Hematopoietic multipotent progenitor cell treated with erythropoietin and hydrocortisone succinate and interleukin-3 and kit ligand, for 15 days (in vitro differentiated cells): ENCODE measurements around the gene KCNS1.
"Not testable (repeated sequence)": the region's sequence is repeated elsewhere in the genome, so short reads cannot be mapped to it uniquely, and the experiment has no call there.

Experiments
- DNase-seq: peaks from one replicate; pipeline ENCODE4 v3.0.0-alpha.2; 2015; ENCODE audit warnings: low spot score

The KCNS1 gene

DNA sequence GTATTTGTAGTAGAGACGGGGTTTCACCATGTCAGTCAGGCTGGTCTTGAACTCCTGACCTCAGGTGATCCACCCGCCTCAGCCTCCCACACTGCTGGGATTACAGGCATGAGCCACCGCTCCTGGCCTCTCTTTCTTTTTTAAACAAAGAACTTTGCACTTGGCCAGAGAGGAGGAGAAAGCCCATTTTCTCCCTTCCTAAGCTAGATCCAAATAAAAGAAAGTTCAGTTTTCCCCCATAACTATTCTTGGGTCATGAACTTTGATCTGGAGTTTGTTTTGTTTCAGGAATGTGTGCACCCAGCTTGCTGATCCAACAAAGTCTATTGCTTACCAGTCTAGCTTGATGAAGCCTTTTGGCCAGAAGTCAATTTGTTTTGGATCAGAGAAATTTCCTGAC, 23.4 kb downstream of the KCNS1 start:
- no peak for DNase-seq

DNA sequence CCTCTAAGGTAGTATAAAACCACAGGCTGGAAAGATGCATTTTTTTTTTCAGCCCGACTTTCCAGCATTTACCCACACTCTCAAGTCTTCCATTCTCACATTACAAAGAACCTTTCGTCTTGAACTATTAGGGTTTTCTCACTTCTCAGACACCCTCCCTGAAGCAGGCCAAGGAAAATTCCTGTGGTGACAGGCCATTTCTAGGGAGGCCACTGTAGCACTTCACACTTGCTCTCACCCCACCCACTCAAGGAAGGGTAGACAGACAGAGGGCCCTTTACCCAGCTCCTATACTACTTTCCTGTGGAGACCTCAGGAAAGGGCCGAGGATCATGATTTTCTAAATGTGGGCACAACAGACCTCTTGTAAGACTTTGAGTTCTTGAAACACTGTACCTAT, 27.7 kb downstream of the KCNS1 start:
- no peak for DNase-seq

DNA sequence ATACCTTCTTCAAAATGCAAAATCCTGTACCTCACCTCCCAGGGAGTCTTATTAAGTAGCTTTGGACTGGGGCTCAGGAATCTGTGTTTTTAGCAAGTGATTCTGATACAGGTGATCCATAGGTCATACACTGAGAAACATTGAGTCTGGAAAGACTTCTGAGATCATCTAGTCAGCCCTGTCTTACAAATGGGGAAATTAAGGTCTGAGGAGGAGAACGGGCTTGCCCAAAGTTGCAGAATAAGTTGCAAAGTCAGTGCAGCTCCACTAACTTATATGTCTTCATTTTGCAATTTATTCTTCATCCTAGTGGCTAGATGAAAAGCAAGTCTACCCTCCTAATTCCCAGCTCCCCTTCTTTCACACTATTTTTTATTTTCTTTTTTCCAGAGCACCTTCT, 28.9 kb downstream of the KCNS1 start:
- DNase-seq: no peak

DNA sequence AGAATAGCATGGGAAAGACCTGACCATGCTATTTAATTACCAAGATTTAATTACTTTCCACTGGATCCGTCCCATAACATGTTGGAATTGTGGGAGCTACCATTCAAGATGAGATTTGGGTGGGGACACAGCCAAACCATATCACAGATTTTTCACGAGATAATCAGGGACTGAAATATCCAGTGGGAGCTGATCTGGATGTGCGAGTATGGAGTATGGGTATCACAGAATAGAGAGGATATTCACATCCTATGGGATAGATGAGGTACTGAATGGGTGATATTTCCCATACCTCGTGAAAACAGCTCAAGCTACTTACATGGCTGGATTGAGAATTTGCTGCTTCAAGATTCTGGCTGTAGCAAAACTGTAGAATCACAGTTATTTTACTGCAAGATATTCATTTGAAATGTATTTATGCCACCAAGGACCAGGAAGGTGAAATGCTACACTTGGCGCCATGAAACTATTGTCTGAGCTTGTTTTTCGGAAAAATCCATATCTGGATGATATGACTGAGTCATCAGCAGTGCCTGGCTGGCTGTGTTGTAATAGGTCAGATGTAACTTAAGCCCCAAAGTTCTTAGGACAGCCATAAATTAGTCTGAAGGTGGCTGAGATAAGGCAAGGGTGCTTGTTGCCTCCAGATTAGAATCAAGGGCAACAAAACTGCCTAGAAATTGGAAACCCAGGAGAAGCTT, 29.8 kb downstream of the KCNS1 start:
- DNase-seq: no peak

DNA sequence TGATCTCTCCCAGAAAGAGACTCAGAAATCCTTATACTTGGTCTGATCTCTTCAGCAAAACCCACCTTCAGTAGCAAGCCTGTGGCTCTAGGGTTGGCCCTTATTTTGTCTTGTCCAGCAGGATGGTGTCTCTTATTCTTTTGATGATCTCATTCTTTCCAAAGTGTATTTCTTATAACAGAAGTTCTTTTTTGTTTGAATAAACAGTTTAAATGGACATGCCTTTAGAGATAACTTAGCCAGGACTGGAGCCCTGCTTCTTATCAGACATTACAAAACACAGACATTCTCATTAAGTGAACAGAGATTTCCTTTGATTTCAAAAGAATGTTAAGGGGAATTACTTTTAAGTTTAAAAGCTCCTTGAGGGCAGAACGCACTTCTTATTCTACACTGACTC, 31.7 kb downstream of the KCNS1 start:
- no peak for DNase-seq

DNA sequence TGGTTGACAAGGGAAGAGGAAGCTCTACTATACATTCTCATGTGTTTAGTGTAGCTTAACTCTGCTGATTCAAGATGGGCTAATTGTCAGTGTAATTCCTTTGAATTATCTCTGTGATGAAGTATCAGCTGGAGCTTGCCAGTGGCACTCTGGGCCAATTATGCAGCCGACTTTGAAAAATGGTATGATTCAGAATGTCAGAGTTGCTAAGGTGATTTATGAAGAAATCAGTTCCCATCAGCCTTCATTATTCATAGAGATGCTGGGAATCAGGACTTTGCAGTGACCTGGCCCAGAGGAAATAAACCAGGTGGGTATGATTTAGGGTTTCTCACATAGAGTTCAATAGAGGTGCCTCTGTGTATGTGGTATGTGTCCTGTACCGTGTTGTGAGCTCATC, 33.4 kb downstream of the KCNS1 start:
- DNase-seq: no peak

DNA sequence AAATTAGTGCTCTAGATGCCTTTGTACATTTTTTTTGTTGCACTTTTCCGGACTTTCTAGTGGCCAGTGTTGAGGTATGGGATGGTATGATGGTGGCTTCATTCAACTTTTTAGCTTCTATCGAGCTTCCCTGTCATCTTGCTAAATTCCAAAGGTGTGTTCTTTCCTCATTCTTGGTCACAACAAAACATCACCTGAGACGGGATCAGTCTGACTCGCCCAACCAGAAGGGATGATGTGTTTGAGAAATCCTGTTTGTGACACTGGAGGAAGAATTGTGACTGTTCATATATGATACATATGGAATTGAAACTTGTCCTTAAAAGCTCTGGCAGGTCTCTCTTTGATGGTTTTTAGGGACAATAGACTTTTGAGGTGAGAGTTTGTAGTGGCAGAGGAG, 33.8 kb downstream of the KCNS1 start:
- DNase-seq: no peak

DNA sequence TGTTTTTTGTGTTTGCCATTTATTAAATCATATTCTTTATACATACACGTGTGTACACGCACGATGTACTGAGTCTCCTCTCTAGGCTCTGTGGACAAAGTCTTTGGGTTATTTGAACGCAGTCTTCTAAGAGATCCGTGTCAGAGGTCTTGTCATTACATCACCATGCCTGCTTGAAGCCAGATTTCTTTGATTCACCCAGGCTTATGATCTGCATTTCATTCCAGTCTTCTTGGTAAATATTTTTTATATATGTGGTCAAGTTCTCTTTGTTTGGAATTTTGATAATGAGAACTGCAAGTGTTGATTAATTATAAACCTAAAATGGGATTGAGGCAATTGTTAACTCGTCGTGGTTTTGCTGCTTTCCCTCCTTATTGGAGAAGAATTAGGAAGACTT, 34.6 kb downstream of the KCNS1 start:
- DNase-seq: no peak

DNA sequence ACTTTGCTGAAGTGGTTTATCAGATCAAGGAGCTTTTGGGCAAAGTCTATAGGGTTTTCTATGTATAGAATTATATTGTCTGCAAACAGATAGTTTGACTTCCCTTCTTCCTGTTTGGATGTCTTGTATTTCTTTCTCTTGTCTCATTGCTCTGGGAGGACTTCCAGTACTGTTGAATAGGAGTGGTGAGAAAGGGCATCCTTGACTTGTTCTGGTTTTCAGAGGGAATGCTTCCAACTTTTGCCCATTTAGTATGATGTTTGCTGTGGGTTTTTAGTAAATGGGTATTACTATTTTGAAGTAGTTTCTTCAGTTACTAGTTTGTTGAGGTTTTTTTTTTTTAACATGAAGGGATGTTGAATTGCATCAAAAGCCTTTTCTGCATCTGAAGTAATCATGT, 36.1 kb downstream of the KCNS1 start:
- DNase-seq: no peak

DNA sequence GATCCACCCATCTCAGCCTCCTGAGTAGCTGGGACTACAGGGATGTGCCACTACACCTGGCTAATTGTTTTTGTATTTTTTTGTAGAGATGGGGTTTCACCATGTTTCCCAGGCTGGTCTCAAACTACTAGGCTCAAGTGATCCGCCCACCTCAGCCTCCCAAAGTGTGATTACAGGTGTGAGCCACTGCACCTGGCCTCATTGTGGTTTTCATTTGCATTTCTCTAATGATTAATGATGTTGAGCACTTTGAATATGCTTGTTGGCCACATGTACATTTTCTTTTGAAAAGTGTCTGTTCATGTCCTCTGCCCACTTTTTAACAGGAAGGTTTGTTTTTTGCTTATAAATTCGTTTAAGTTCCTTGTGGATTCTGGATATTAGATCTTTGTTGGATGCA, 37.8 kb downstream of the KCNS1 start:
- DNase-seq: not testable (repeated sequence)

DNA sequence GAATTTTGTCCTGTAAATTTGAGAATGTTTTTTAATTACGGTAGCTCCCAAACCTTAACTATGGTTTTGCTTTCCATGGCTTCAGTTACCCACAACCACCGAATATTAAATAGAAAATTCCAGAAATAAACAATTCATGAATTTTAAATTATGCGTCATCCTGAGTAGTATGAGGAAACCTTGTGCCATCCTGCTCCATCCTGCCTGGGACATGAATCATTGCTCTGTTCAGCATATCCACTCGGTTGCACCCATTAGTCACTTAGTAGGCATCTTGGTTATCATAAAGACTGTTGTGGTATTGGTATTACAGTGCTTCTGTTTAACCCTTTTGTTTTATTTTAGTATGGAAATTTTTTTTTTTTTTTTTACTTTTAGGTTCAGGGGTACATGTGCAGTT, 39.7 kb downstream of the KCNS1 start:
- DNase-seq: no peak

DNA sequence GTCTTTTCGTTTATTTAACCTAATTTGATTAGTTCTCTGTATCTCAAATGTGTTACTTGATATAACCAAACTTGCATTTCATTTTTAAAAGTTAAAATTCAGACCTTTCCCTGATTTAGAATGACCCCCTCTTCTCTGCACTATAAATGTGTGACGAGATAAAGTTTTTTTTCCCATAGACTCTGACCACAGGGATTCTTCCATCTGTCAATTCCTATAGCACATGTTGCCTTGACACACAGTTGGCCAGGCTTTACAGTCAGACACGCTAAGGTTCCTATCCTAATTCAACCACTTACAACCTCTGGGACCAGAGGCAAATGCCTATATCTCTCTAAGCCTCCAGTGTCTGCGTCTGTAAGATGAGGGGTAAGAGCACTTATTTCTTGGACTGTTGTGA, 40.6 kb downstream of the KCNS1 start:
- DNase-seq: no peak

DNA sequence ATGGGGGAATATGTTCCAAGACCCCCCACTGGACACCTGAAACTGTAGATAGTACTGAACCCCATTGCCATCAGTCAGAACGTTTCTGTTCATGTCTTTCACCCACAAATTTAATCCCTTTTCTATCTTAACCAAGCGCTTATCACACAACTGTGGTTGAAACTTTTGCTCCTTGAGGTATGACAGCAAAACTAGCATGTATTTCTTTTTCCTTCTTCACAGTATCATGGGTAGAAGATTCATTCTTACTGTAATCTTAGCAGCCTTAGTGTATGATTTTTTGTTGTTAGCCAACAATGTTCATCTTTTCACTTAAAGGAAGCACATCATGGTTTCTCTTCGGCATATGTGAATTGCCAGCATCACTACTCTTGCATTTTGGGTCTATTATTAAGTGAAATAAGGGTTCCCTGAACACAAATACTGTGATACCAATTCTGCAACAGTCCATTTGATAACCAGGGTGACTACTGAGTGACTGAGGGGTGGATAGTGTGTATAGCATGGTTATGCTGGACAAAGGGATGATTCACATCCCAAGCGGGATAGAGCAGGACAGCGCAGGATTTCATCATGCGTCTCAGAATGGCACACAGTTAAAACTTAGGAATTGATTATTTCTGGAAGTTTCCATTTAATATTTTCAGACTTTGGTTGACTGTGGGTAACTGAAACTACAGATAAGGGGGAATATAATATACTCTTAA, 41.8 kb downstream of the KCNS1 start:
- DNase-seq: no peak

DNA sequence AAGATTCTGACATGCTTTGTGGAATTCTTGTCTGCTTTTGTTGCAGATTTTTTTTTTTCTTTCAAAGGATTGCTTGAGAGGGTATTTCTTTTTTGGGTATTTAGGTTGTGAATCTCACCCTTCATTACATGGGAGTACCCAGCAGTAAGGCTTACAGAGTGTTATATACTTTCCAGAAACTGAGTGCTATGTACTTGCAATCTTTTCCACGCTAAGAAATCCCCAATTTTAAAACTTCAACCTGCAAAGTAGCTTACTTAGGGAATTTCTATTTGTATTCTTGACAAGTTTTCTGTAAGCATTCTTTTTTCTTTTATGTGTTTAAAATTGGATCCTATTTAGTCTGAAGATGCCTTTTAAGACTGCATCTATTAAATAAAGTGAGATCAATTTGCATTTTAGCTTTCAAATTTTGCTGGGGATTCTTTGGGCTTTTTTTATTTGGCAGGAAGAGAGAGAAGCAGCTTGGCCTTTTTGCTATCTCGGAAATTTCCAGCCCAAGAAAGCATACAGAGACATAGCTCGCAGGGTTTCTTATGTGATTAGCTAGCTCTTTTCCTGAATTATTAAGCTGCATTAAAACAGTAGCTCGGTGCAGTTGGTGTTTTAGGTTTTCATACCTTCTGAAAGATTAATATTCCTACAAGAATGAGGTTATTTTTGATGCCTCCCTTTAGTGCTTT, 42.6 kb downstream of the KCNS1 start:
- no peak for DNase-seq

DNA sequence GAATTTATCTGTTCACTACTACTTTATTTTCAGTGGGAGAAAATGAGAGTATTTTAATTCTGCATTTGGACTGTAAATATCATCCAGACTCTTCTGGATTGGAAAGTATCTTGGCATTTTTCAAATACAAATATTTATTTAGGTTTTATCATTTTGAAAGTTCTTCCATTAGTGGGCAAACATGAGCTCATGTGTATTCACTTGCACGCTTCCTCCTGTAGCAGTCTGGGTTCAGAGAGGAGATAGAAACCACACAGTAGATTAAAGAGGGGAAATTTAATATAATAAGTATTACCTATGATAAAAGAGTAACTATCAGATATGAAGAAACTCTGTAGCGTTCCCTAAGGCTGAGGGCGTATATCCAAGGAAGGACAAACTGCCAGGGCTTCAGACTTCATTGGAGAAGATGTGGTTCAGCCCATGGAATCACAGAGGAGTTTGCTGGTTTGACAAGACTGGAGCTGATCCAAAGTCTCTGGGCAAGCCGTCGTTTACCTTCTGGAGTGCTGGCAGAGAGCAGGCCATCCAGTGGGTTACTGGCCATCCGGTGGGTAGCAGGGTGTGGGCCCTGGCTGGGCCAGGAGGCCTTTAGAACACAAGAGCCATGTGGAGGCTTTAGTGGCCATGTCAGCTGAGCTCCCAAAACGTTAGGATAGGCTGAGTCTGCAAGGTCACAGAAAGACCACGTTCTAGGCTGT, 44.3 kb downstream of the KCNS1 start:
- no peak for DNase-seq

DNA sequence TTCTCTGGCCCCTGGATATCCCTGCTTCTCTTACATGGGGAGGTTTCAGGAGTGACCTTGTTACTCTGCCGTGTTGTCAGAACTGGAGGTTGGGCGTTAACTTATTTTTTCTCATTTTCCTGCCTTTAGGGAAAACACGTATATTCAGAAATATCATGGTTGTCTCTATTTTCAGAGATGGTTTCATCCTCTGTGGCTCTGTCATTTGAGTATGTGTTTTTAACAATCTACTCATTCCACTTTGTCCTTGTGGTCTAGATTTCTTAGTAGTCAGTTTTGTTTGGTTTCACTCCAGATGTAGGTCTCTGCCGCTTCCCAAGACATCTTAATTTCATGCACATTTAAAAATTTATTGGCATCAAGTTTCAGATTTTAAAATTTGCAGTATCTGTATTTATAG, 45.9 kb downstream of the KCNS1 start:
- DNase-seq: no peak

DNA sequence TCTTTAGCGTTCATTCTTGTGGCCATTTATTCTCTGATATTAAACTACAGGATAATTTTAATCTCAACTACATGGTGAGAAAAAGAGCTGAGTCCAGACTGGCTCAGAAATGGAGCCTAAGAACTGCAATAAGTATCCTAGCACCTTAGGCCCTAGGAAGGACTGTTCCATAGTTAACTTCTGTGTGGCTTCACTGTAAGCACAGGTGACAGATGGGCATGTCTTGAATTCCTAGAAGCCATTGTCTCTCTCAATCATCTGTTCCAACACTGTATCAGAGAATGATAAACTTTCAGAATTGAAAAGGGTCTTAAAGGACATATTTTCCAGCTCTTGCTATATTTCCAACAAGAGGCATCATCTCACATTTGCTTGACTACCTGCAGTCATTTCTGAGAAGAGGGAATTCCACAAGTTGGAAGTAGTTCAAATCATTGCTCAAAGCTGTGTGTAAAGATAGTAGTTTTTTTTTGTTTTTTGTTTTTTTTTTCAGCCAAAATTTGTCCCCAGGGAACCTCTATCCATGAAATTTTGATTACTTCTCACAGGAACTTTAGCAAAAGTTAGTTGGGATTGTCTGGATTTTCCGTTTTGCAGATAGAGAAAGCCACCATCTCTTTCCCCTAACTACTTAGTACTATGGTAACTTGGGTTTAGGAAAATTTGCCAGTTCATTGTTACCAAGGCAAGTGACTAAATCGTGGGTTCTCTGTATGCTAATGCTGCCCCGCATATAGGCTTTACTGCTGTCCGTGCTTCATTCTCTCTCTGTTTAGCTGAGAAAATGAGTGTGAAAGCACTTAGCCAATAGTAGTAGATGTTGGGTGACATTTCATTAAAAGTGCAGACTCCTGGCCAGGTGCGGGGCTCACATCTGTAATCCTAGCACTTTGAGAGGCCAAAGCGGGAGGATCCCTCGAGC, 47.2 kb downstream of the KCNS1 start:
- DNase-seq: no peak

DNA sequence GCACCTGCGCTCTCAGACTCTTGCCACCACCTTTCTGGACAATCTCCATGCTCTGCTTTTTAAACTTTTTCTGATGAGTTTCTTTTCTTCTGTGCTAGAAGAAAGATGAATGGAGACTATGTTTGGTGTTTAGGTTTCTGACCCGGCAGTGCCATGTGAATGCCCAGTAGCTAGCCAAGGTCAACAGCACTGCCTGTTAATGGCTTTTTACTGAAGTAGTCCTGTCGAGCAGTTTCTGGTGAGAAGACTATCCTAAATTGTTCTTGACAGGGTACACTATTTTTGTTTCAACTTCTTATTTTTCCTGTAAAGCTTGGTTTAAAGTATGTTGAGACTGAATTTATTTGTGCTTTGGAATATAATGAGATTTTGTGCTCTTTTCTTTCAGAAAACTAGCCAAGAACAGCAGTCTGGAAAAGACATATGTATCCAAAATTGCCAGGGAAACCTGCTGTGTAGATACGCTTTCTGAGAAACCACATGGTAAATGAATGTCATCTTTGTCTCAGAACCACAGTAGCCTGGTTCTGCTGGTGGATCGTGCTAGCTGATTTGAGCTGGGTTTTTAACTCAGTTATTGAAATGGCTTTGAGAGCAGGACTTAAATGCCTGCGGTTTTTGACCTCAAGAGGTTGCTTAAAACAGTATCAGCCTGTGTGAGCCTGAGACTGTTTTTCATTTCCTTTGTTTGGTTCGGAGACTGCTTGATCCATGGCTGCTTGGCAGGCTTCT, 48.1 kb downstream of the KCNS1 start:
- DNase-seq: no peak

DNA sequence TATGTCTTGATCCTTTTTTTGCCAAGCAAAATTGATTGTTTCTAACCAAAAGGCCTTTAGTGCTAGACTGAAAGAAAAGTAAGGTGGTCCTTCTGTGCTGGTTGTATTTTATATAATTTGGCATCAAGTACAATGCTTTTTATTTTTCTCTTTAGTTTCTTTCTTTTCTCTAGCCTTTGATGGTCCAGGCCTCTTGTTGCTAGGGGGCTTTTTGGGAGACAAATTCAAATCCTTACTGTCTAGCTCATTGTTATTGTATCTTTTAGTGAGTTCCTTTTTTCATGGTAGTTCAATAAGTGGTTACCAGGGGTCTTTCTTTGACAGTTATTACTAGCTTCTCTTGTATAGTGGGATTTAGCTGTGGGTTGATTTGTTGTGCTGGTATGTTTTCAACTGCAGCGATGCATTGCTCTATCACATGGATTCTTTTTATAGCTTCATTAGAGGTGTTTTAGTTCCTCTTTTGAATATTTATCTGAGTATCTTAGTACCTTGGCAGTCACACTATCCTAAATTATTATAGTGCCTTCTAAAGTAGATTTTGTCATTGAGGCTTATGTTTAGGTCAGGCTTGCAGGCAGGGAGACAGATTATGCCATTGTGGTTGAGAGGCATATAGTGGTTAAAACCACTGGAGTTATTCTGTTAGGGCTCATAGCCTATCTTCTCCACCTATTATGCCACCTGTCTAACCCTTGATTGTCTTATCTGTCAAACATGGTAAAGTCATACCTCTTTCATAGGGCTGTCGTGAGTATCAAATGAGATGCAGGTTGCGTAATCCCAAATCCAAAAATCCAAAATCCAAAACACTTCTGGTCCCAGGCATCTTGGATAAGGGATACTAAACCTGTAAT, 49.5 kb downstream of the KCNS1 start:
- DNase-seq: no peak

DNA sequence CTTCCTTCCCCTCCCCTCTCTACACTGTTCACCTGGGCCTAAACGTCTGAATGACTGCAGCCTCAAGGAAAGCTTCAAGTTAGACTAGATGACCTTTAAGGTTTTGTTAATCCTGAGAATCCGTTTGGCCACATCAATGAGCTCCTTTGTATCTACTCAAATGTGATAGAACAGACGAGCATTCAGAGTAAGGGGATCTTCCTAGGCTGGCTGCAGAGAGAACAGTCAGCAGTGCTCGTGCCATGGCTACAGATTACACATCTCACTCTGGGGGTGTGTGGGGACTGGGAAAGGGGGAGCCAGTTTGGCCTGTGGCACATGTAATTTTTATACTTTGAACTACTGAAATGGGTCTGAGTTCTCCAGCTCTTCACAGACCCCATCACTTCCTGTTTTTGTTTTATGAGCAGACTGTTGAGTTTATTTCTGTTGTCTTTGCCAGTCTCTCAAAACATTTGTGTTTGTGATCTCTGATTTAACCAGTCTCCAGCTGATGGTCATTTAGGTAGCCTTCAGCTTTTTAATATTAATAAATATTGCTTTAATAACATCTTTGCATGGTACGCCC, 50.9 kb downstream of the KCNS1 start:
- DNase-seq: no peak
